H1 (cell line): ENCODE measurements around the gene SPAG16. TPM values are rescaled to one million over a fixed set of nuclear protein-coding genes. Genes with fewer than 3 reads are reported as not detected.

Experiments used
- CTCF ChIA-PET: fragments of 300-600 bp; sonication (Branson Sonifier 250); formaldehyde crosslinking; loops from one replicate; lab custom pipeline; 2021; ENCODE audit not compliant: partially characterized antibody; lab: Charles Lee
- POLR2A ChIA-PET: fragments of 300-600 bp; sonication (Branson Sonifier 250); formaldehyde crosslinking; loops from one replicate; lab custom pipeline; 2021; ENCODE audit warnings: inconsistent platforms; ENCODE audit not compliant: partially characterized antibody; lab: Charles Lee
- DNase-seq, 2 experiments: peaks; one replicate each; pipeline versions ENCODE4 v3.0.0 to v3.0.0-alpha.2; 2010 to 2022; ENCODE audit warnings: low spot score in 2 of 2, low read depth in 1 of 2, mixed read lengths in 1 of 2
- FAIRE-seq: peaks from 2 replicates; lab custom pipeline; 2011; peaks lifted over from hg19 to GRCh38; lab: Jason Lieb, UNC
- H2AFZ ChIP-seq: 2 replicates; pipeline ENCODE4 v1.8.1; 2012; ENCODE audit warnings: low read length, inconsistent platforms
- H2AK5ac ChIP-seq: 2 replicates; pipeline ENCODE4 v1.6.1; 2013; ENCODE audit warnings: low read depth, low read length
- H2BK120ac ChIP-seq: replicated peaks from 2 replicates; pipeline ENCODE3; 2013; ENCODE audit warnings: low read depth, low read length, inconsistent platforms
- H2BK12ac ChIP-seq: 2 replicates; pipeline ENCODE4 v1.6.1; 2013; ENCODE audit warnings: low read depth, low read length
- H2BK15ac ChIP-seq: 2 replicates; pipeline ENCODE4 v1.6.1; 2013; ENCODE audit warnings: low read length
- H2BK20ac ChIP-seq: 2 replicates; pipeline ENCODE4 v1.6.1; 2013; ENCODE audit warnings: low read length
- H2BK5ac ChIP-seq: 2 replicates; pipeline ENCODE4 v1.6.1; 2013; ENCODE audit warnings: low read depth, low read length
- H3K14ac ChIP-seq: 2 replicates; pipeline ENCODE4 v1.6.1; 2013; ENCODE audit warnings: inconsistent platforms; ENCODE audit not compliant: insufficient read length
- H3K18ac ChIP-seq: 2 replicates; pipeline ENCODE4 v1.6.1; 2013; ENCODE audit warnings: low read length; ENCODE audit errors: extremely low read depth
- H3K23ac ChIP-seq: 2 replicates; pipeline ENCODE4 v1.6.1; 2013; ENCODE audit warnings: inconsistent platforms; ENCODE audit not compliant: insufficient read length
- H3K23me2 ChIP-seq: 2 replicates; pipeline ENCODE4 v1.6.1; 2013; ENCODE audit warnings: low read depth, low read length
- H3K27ac ChIP-seq: 2 replicates; pipeline ENCODE4 v1.6.1; 2011; ENCODE audit warnings: low read depth, low read length, inconsistent platforms
- H3K27me3 ChIP-seq, 4 experiments: replicated peaks in 1 of 4; 1 replicate in 1 of 4; 2 replicates in 3 of 4; pipeline versions ENCODE4 v1.6.1 to v1.8.1; 2011 to 2013; ENCODE audit warnings: low read length in 3 of 4, mild to moderate bottlenecking in 3 of 4, inconsistent platforms in 2 of 4, mixed read lengths in 2 of 4, moderate library complexity in 1 of 4; ENCODE audit not compliant: control insufficient read depth in 3 of 4, insufficient read depth in 3 of 4; ENCODE audit errors: extremely low read depth in 1 of 4
- H3K36me3 ChIP-seq, 4 experiments: 2 replicates each; pipeline versions ENCODE4 v1.6.1 to v1.8.1; 2011 to 2013; ENCODE audit warnings: mild to moderate bottlenecking in 4 of 4, low read length in 3 of 4, moderate library complexity in 2 of 4, control low read depth in 1 of 4, inconsistent platforms in 1 of 4; ENCODE audit not compliant: insufficient read depth in 4 of 4, control insufficient read depth in 2 of 4
- H3K4ac ChIP-seq: replicated peaks from 2 replicates; pipeline ENCODE3; 2013; ENCODE audit warnings: low read length, low read depth, mixed read lengths, inconsistent platforms; ENCODE audit not compliant: insufficient read length
- H3K4me1 ChIP-seq, 4 experiments: replicated peaks in 1 of 4; 1 replicate in 1 of 4; 2 replicates in 3 of 4; pipeline versions ENCODE4 v1.6.1 to v1.8.1; 2011 to 2013; ENCODE audit warnings: low read length in 3 of 4, inconsistent platforms in 2 of 4, mixed read lengths in 1 of 4; ENCODE audit not compliant: insufficient read depth in 4 of 4, control insufficient read depth in 3 of 4
- H3K4me2 ChIP-seq, 2 experiments: 2 replicates each; pipeline versions ENCODE4 v1.6.1 to v1.8.1; 2011 to 2013; ENCODE audit warnings: low read depth in 2 of 2, low read length in 2 of 2, control low read depth in 1 of 2, inconsistent platforms in 1 of 2, mild to moderate bottlenecking in 1 of 2; ENCODE audit not compliant: insufficient read depth in 1 of 2
- H3K4me3 ChIP-seq, 4 experiments: fragments of 200-600, 300-600 bp in 1 of 4; sonication (generic), shearing (Covaris generic), sonication (Bioruptor Twin) in 1 of 4; 2 replicates each; pipeline versions ENCODE4 v1.5.1 to v1.8.1; 2011 to 2016; ENCODE audit warnings: low read length in 4 of 4, low read depth in 3 of 4, control low read depth in 2 of 4, inconsistent platforms in 2 of 4, mild to moderate bottlenecking in 2 of 4, mixed read lengths in 1 of 4, moderate library complexity in 1 of 4; ENCODE audit not compliant: insufficient read depth in 2 of 4; ENCODE audit errors: extremely low read depth in 1 of 4
- H3K56ac ChIP-seq: replicated peaks from 2 replicates; pipeline ENCODE3; 2013; ENCODE audit warnings: low read depth, mild to moderate bottlenecking, mixed read lengths, low read length, inconsistent platforms; ENCODE audit not compliant: insufficient read length
- H3K79me1 ChIP-seq: 2 replicates; pipeline ENCODE4 v1.6.1; 2013; ENCODE audit warnings: low read depth, low read length, control low read depth
- H3K79me2 ChIP-seq, 2 experiments: 2 replicates each; pipeline versions ENCODE4 v1.6.1 to v1.8.1; 2012 to 2013; ENCODE audit warnings: low read length in 2 of 2, mild to moderate bottlenecking in 2 of 2, inconsistent platforms in 1 of 2; ENCODE audit not compliant: insufficient read depth in 2 of 2, control insufficient read depth in 1 of 2
- H3K9ac ChIP-seq, 4 experiments: replicated peaks in 1 of 4; 1 replicate in 1 of 4; 2 replicates in 3 of 4; pipeline versions ENCODE4 v1.6.1 to v1.8.1; 2011 to 2013; ENCODE audit warnings: low read depth in 3 of 4, low read length in 3 of 4, control low read depth in 2 of 4, mild to moderate bottlenecking in 2 of 4, moderate library complexity in 2 of 4, inconsistent platforms in 1 of 4; ENCODE audit errors: extremely low read depth in 1 of 4
- H3K9me3 ChIP-seq, 2 experiments: 2 replicates each; pipeline versions ENCODE4 v1.6.1 to v1.8.1; 2012 to 2013; ENCODE audit warnings: mild to moderate bottlenecking in 2 of 2, moderate library complexity in 2 of 2, control low read depth in 1 of 2, inconsistent platforms in 1 of 2, low read depth in 1 of 2, low read length in 1 of 2, mixed read lengths in 1 of 2; ENCODE audit not compliant: insufficient read depth in 2 of 2
- H4K20me1 ChIP-seq, 2 experiments: replicated peaks in 1 of 2; 2 replicates each; pipeline versions ENCODE3 to v1.8.1; 2011 to 2013; ENCODE audit warnings: inconsistent platforms in 2 of 2, low read length in 2 of 2, mild to moderate bottlenecking in 1 of 2; ENCODE audit not compliant: insufficient read depth in 2 of 2, control insufficient read depth in 1 of 2
- H4K5ac ChIP-seq: 2 replicates; pipeline ENCODE4 v1.6.1; 2013; ENCODE audit warnings: low read length, low read depth, mixed read lengths, inconsistent platforms; ENCODE audit not compliant: insufficient read length
- H4K8ac ChIP-seq: 2 replicates; pipeline ENCODE4 v1.8.0; 2013; ENCODE audit warnings: mild to moderate bottlenecking, moderate library complexity, low read length, inconsistent platforms; ENCODE audit not compliant: insufficient read depth; ENCODE audit errors: extremely low read depth
- H4K91ac ChIP-seq: replicated peaks from 2 replicates; pipeline ENCODE3; 2013; ENCODE audit warnings: low read length, mixed read lengths, inconsistent platforms; ENCODE audit not compliant: insufficient read length
- WGBS, 2 experiments: shearing (Covaris generic) in 1 of 2; methylation state at CpG; one replicate each; pipeline versions ENCODE4 v1.1.6 to v1.1.7; 2013 to 2015; ENCODE audit warnings: low lambda C conversion rate in 2 of 2, mixed read lengths in 2 of 2, inconsistent platforms in 1 of 2, low coverage in 1 of 2, missing lambda C conversion rate in 1 of 2; ENCODE audit not compliant: insufficient replicate concordance in 2 of 2, insufficient coverage in 1 of 2, insufficient read length in 1 of 2; ENCODE audit errors: extremely low coverage in 1 of 2, missing lambda C conversion rate in 1 of 2; 5-methylcytosine and 5-hydroxymethylcytosine counted together
- polyA plus RNA-seq, 7 experiments: library from polyadenylated mRNA; depleted of rRNA in 3 of 7; stranded (reverse) in 5 of 7; unstranded in 2 of 7; fragments of >200 nt in 5 of 7; fragments of 200-250 nt in 2 of 7; gene quantifications; 1 replicate in 5 of 7; 2 replicates in 1 of 7; 4 replicates in 1 of 7; pipeline versions ENCODE4 v1.2.1 to v1.2.3, GENCODE V29; 2011 to 2013; ENCODE audit warnings: missing spikeins in 2 of 7, mixed read lengths in 2 of 7
- total RNA-seq: library from RNA; stranded (reverse); fragmentation: NEBNext Ultra II Directional; extraction: Animal tissue kit (Norgen Biotek cat#: 25700); gene quantifications from 2 replicates; pipeline ENCODE4 v1.2.1, GENCODE V29; 2021

The SPAG16 gene
- total and polyA plus RNA-seq, 2 of the 8 experiments (the other 6 are each of a cell fraction or from before 2014, with no cell fraction given), result 6.0 to 14.9 TPM

- H2AK5ac ChIP-seq, result no peak overlapping the region
- H2BK15ac ChIP-seq, result no peak overlapping the region
- no peaks in the 10 kb centered on the region for H3K4me1 ChIP-seq
- FAIRE-seq (no peak), DNase-seq (no peak)
- POLR2A ChIA-PET, result no interaction called here
- no peak overlapping the region for H3K4ac ChIP-seq
- no peak overlapping the region for H4K91ac ChIP-seq
- H3K9me3 ChIP-seq, result no peaks in the 10 kb centered on the region
- no peaks in the 10 kb centered on the region for H3K79me1 ChIP-seq
- H3K23ac ChIP-seq, result no peak overlapping the region
- no peak overlapping the region for H4K8ac ChIP-seq
- no peak overlapping the region for H3K9ac ChIP-seq
- H3K23me2 ChIP-seq, result no peaks in the 10 kb centered on the region
- no peak overlapping the region for H3K14ac ChIP-seq
- no peak overlapping the region for H2BK120ac ChIP-seq
- CTCF ChIA-PET, result interaction anchor here (1.0 to 1.7 kb wide), 2 partner anchors 23 to 26 kb away, joined by 4 read pairs; no protein-coding TSS in a partner anchor
- H4K20me1 ChIP-seq, result no peaks in the 10 kb centered on the region
- no peaks in the 10 kb centered on the region for H3K79me2 ChIP-seq
- H3K36me3 ChIP-seq, result no peaks in the 10 kb centered on the region
- peak overlapping the region; percentile 13; the same call in 1 of the 2 replicates for H2BK20ac ChIP-seq
- H3K18ac ChIP-seq, result no peak overlapping the region
- 100% methylated on average over 2 of the region's 2 CpGs; no CpG with 5 or more reads in 1 of the 2 experiments for WGBS, 2 experiments
- no peak overlapping the region; the same call in 1 of the 2 replicates for H2AFZ ChIP-seq
- H3K27ac ChIP-seq, result no peak overlapping the region
- H3K27me3 ChIP-seq, result no peaks in the 10 kb centered on the region
- no peak overlapping the region for H3K56ac ChIP-seq
- H2BK12ac ChIP-seq, result no peak overlapping the region
- H2BK5ac ChIP-seq, result no peak overlapping the region
- H4K5ac ChIP-seq, result no peak overlapping the region
- H3K4me2 ChIP-seq, result no peak overlapping the region
- H3K4me3 ChIP-seq, result no peak overlapping the region
Observed at GRCh38 chr2:213958086-213958485, 673.8 kb downstream of the SPAG16 start.
